NCI-H1436 treated with DMSO at 0.1 percent for 48 hours (cell line): Measurements from ENCODE around the gene FURIN.
"Not testable (repeated sequence)": the region's sequence is repeated elsewhere in the genome, so short reads cannot be mapped to it uniquely, and the experiment has no call there.

Experiments
- DNase-seq: peaks from one replicate; lab custom pipeline; 2025; lab: John Stamatoyannopoulos, UW

FURIN gene

DNA sequence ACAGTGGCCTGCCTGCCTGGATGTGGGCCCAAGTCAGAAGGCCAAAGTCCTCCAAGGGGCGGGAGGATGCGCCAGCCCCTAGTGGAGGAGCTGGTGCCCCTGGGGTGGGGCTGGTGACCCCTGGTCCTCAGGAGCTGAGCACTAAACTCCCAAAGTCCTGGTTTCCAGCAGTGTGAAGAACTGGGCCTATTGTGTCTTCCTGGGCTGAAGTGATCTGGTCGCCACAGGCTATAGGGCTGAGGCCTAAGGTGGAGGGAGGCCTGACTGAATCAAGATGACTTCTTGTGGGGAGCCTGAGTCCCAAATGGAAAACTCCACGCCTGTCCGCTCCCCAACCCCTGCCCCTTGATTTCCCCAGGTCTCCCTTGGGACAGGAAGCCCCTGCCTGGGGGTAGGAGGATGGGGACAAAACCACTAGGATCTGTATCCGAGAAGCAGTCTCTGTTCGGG is 15.2 kb downstream of the FURIN start:
- DNase-seq: no peak

DNA sequence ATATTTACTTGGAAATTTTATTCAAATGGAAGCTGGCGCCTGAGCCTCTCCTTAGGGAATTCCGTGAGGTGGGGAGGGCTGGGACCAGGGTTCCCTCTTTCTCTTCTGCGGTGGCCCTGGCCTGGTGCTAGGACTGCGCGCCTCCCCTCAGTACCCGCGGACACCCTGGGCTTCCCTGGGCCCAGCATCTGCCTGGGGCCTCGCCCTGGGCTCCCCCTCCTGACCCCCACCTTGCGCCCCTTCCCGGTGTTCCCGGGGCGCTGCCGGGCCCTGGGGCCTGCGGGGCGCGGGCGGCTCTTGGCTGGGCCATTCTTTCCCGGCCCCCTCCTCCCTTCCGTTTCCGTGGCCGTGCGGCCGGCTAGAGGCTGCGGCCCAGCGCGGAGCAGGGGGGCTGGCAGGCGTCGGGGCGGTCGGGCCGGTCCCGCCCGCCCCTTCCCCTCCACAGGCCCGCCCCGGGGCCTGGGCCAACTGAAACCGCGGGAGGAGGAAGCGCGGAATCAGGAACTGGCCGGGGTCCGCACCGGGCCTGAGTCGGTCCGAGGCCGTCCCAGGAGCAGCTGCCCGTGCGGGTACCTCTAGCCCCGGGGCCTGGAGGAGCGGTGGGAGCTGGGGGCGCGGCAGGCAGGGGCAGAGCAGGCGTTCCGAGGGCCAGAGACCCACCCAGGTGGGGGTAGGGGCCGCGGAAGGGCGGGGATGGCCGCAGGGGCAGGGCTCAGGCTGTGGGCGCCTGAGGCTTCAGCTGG is 15.8 kb downstream of the FURIN start, which contains the start of gene FES:
FES (plus strand) TSS at position 529 of the 743 bp plus-strand sequence. CDS start 542 bp downstream, outside the sequence.
- no peak for DNase-seq

GRCh38 chr15:90884719-90885431 is 16.5 kb downstream of the FURIN start:
- no peak for DNase-seq

DNA sequence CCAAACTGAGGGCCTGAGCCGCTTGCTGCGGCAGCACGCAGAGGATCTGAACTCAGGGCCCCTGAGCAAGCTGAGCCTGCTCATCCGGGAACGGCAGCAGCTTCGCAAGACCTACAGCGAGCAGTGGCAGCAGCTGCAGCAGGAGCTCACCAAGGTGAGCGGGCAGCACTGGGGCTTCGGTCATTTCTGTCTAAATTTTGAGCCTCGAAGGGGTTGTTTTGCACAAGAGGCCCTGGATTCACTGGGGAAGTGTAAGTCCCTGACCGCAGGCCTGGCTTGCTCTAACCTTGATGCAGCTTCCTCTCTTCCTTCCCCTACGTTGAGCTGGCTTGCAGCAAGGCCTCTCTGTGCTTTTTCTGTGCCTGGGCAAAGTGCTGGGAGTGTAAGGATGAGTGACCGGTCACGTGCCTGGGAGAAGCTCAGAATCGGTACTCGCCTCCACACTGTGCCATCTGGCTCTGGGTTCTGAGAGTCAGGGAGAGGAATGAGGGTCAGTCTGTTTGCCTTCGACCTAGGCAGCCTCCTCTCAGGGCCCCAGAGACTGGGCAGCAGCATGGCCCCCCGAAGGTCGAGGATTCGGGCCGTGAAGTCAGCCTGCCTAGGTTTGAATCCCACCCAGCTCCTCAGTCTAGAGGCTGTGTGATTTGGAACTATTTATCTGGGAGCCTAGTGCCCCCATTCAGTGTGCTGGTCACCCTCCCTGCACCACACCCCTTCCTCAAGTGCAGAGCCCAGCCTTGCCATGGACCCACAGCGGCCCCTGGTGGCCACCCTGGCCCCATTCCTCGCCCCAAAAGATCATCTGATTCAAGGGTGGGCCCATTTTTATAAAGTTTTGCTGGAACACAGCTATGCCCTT is 17.3 kb downstream of the FURIN start:
- DNase-seq: no peak

DNA sequence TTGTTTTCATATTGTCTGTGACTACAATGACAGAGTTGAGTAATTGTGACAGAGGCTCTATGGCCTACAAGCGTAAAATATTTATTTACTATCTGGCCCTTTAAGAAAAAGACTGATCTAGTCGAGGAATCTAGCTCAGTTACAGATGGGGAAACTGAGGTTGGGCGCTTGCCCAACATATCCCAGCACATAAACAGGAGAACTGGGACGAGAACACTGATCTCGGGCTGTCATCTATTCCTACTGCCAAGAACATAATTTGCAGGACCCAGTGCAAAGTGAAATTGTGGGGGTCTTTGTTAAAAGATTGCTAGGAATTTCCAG is 17.9 kb downstream of the FURIN start:
- no peak for DNase-seq

DNA sequence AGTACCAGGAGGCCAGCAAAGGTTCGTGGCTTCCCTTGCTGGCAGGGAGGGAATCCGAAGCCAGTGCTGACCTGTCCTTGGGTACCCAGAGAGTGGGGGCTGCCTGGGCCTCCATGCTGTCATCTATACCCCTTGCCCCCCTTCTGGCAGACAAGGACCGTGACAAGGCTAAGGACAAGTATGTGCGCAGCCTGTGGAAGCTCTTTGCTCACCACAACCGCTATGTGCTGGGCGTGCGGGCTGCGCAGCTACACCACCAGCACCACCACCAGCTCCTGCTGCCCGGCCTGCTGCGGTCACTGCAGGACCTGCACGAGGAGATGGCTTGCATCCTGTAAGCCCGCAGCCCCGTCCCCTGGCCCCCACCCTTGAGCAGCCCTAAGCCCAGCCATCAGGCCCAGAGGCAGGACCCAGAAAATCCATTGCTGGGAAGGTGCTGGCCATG is 18.7 kb downstream of the FURIN start:
- DNase-seq: no peak

- DNase-seq: no peak
Observed at GRCh38 chr15:90889313-90889730, 20.9 kb downstream of the FURIN start.

DNA sequence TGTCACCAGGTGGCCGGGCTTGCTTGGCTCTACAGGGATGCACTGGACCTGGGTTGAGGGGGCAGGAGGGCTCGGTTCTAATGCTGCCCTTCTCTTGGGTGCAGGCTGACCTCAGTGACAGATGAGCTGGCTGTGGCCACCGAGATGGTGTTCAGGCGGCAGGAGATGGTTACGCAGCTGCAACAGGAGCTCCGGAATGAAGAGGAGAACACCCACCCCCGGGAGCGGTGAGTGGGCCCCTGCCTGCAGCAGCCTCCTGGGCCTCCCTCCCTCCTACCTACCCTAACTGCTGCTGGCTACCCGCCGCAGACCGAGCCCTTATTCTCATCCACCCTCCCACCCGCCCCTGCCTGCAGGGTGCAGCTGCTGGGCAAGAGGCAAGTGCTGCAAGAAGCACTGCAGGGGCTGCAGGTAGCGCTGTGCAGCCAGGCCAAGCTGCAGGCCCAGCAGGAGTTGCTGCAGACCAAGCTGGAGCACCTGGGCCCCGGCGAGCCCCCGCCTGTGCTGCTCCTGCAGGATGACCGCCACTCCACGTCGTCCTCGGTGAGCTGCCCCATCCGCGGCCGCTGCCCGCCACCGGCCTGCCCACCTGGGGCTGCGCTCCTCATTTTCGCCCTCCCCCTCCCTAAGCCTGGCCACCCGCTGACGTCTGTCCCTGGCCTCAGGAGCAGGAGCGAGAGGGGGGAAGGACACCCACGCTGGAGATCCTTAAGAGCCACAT is 21.5 kb downstream of the FURIN start:
- no peak for DNase-seq

DNA sequence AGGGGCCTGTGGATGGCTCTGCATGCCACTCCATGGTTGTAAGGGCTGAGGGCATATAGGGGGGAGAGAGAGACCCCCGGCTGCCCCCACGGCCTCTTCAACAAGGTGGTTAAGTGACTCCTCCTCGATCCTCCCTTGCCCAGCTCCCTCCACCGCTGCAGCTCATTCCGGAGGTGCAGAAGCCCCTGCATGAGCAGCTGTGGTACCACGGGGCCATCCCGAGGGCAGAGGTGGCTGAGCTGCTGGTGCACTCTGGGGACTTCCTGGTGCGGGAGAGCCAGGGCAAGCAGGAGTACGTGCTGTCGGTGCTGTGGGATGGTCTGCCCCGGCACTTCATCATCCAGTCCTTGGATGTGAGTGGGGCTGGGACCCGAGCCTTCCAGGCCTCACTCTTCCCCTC is 22.5 kb downstream of the FURIN start:
- DNase-seq: no peak

DNA sequence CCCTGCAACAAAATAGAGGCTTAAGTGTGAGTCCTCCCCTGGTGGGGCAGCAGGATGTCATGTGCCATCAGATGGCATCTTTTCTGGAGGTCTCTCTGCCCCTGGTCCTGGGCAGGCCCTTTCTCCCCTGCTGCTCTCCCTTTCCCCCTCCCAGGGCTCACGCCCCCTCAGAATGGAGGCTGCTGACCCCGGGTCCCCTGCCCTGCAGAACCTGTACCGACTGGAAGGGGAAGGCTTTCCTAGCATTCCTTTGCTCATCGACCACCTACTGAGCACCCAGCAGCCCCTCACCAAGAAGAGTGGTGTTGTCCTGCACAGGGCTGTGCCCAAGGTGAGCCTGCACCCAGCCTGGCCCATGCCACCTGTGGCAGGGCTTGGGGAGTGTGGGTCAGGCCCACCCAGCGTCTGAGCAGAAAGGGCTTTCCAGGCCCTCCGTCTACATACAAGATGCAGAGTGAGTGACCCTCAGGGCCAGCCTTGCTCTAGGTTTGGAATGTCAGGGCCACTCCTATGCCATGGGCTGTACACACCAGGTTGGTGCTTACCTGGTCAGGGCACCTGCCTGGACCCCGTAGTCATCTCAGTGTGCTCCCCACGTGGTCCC is 23.1 kb downstream of the FURIN start:
- no peak for DNase-seq

DNA sequence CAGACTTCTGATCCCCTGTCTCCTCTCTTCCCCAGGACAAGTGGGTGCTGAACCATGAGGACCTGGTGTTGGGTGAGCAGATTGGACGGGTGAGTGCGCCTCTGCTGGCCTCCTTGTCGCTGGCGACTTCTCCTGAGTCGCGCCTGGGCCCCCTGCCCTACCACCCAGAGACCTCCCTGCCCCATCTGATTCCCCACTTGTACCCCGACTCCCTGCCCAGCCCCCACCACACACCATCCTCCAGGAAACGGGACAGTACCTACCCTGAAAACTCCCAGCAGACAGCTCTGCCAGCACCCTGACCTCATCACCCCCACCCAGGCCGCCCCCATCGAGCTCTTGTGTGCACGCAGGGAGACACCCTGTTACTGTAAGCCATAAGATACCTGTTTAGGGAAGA is 23.6 kb downstream of the FURIN start:
- DNase-seq: no peak

DNA sequence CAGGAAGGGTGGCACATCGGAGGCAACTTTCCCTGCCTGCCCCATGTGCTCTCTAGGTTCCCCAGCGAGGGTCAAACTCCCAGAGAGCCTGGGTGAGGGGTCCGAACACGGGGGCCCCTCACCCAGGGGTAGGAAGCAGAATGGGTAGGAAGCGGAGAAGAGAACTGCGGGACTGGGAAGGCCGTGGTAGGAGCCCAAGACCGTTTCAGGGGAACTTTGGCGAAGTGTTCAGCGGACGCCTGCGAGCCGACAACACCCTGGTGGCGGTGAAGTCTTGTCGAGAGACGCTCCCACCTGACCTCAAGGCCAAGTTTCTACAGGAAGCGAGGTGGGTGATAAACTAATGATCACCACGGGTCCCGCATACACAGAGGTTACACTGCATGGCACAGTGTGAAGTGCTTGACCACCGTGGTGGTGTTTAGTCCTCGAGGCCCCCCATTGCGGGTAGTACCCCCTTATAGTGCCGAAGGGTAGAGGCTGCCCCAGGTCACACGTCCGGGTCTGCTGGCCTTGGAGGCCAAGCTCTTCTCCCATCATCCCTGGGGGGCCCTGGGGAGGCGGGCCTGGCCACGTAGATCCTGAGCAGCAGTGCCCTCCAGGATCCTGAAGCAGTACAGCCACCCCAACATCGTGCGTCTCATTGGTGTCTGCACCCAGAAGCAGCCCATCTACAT is 24.2 kb downstream of the FURIN start:
- no peak for DNase-seq

DNA sequence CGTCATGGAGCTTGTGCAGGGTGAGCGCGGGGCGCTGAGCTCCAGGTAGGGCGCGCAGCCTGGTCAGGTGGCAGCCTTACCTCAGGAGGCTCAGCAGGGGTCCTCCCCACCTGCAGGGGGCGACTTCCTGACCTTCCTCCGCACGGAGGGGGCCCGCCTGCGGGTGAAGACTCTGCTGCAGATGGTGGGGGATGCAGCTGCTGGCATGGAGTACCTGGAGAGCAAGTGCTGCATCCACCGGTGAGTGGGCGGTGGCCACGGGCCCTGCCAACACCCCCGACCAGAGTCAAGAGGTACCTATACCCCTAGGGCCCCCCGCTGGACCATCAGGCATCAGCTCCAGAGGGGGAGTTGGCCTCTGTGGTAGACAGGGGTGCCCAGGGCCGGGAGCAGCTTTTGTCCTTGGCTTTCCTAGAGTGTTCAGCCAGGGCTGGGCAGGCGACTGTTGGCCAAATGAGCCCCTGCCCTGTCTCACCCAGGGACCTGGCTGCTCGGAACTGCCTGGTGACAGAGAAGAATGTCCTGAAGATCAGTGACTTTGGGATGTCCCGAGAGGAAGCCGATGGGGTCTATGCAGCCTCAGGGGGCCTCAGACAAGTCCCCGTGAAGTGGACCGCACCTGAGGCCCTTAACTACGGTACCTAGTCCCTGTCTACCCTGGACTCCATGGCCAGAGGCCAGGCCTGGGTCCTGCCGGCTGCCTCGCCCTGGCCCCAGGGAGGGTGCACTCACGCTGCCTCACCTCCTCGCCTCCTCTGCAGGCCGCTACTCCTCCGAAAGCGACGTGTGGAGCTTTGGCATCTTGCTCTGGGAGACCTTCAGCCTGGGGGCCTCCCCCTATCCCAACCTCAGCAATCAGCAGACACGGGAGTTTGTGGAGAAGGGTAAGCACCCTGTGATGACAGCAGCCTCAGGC is 25.0 kb downstream of the FURIN start:
- no peak for DNase-seq

- no peak for DNase-seq
Observed at GRCh38 chr15:90895571-90896117, 27.3 kb downstream of the FURIN start.

- DNase-seq: not testable (repeated sequence)
Observed at GRCh38 chr15:90897131-90897655, 28.8 kb downstream of the FURIN start.

GRCh38 chr15:90901175-90902039 is 33.0 kb downstream of the FURIN start:
- DNase-seq: no peak

GRCh38 chr15:90902040-90902839 is 33.9 kb downstream of the FURIN start:
- DNase-seq: peak; percentile 7
